Omental fat pad (tissue), 4 donors: ENCODE results near the gene DFFA. TPM values are rescaled to one million over a fixed set of nuclear protein-coding genes. Genes with fewer than 3 reads are reported as not detected.

ENCODE experiments used
- ATAC-seq: fragments of 150-250 bp; one replicate; pipeline ENCODE4 v1.9.1; 2016; ENCODE audit warnings: mild to moderate bottlenecking, moderate library complexity; ENCODE audit not compliant: low FRiP score
- DNase-seq: peaks from one replicate; pipeline ENCODE4 v3.0.0-alpha.2; 2019; ENCODE audit warnings: low spot score
- total RNA-seq, 4 donors: library from RNA; depleted of rRNA; stranded (reverse); fragments of >200 nt; gene quantifications; one replicate each; pipeline ENCODE4 v1.1.0, GENCODE V29; 2016
- TF ChIP-seq, protein P1 (sequence below), 3 donors: fragments of 450-650 bp; IDR thresholded peaks; one replicate each; pipeline ENCODE4 v1.5.1; 2016 to 2017; ENCODE audit warnings: antibody characterized with exemption in 3 of 3, mild to moderate bottlenecking in 3 of 3, moderate library complexity in 2 of 3

Gene DFFA
- total RNA-seq, 4 donors from 2014 or later: 17.8 to 27.2 (median 21.6) TPM

DNA sequence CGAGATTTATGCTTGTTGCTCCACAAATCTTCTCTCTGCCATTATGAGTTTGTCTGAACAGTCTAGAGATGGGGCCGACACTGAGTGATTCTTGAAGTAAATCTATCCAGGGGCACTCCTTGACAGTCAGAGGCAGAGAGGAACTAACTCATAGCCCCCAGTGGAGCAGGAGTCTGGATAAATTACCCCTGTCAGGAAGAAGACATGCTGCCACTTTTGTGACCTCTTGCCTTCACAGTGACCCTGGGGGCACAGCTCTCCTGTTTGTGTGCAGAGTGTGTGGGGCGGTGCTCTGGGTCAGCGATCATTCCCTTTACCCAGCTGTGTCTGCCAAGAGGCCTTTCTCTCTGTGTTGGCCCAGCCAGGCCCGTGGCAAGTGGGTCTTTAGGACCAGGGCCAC is 31.9 kb upstream of the DFFA start:
- ATAC-seq (no peak), DNase-seq (no peak)
- TF ChIP-seq, protein P1, sequence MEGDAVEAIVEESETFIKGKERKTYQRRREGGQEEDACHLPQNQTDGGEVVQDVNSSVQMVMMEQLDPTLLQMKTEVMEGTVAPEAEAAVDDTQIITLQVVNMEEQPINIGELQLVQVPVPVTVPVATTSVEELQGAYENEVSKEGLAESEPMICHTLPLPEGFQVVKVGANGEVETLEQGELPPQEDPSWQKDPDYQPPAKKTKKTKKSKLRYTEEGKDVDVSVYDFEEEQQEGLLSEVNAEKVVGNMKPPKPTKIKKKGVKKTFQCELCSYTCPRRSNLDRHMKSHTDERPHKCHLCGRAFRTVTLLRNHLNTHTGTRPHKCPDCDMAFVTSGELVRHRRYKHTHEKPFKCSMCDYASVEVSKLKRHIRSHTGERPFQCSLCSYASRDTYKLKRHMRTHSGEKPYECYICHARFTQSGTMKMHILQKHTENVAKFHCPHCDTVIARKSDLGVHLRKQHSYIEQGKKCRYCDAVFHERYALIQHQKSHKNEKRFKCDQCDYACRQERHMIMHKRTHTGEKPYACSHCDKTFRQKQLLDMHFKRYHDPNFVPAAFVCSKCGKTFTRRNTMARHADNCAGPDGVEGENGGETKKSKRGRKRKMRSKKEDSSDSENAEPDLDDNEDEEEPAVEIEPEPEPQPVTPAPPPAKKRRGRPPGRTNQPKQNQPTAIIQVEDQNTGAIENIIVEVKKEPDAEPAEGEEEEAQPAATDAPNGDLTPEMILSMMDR (IDR thresholded peaks at IDR 0.05): no peak

DNA sequence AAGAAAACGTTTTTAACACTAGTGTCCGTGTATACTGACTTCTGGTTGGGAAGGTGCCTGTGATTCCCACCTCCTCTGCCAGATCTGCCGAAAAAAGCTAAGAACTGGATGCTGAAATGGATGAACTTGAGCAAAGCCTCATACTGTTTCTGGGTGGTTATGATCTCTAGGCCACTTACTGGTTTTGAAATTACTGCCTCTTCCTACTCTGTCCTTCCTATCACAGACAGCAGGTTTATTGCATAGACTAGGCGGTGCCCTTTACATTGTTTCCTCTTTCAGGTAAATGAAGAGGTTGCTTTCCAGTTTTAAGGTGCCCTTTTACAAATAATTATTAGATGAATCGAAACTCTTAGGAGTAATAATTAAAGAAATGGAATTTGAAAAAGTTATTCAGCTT is 29.9 kb upstream of the DFFA start:
- ATAC-seq (no peak), DNase-seq (no peak)

DNA sequence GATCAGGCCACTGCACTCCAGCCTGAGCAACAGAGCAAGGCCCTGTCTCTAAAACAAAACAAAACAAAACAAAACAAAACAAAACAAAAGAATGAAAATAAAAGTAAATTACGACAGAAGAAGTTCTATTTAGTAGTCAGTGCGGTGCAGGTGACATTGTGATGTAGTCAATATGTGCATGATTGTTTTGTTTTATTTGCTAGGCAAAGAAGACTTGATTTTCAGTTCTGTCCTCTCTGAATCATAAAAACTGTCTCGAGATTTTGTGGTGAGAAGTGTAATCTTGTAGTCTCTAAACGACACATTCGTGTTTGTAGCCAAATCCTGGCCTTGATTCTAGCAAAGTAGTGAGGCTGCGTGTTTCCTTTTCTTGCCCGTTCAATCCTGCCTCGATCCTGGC is 25.9 kb upstream of the DFFA start:
- ATAC-seq (no peak), DNase-seq (no peak)
- TF ChIP-seq, protein P1 (IDR thresholded peaks at IDR 0.05): no peak

More for the DNA sequence above, 29.9 kb upstream of the DFFA start:
- TF ChIP-seq, protein P1 (IDR thresholded peaks at IDR 0.05): no peak

DNA sequence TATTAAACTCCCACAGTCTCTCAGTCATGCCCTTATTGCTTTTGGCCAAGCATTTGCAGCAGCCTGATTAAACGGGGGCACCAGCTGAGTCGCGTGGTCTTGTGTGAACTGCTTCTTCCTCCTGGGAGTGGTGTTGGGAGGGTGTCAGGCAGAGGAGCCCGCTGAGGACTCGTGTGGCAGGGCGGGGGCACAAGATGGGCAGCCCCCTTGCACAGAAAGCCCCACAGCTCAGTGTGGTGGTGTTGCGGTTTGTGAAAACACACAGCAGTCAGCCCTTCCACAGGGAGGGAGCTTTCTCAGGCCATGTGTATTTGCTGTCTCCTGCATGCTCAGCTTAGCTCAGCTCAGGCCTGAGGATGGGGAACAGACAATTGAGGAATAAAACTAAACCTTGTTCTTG is 24.8 kb upstream of the DFFA start:
- TF ChIP-seq, protein P1 (IDR thresholded peaks at IDR 0.05): no peak
- DNase-seq (no peak), ATAC-seq (no peak)

DNA sequence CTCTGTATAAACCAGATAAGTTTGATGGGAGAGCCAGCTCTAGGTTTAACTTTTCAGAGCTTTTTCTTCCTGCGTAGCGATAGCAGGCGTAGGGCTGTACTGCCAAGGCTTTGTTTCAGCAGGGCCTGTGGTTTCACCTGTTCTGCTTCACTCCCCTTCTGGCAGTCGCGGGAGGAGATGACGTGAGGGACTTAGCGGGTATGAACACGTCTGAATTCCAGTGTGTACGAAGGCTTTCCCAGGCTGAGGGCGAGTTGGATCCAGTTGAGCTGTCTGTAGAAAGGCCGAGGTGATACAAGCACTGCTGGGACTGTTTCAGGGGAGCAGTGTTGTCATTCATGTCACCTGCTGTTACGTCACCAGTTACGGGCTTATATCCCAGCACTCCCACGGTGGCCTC is 23.6 kb upstream of the DFFA start:
- DNase-seq (no peak), ATAC-seq (no peak)
- TF ChIP-seq, protein P1 (IDR thresholded peaks at IDR 0.05): no peak

DNA sequence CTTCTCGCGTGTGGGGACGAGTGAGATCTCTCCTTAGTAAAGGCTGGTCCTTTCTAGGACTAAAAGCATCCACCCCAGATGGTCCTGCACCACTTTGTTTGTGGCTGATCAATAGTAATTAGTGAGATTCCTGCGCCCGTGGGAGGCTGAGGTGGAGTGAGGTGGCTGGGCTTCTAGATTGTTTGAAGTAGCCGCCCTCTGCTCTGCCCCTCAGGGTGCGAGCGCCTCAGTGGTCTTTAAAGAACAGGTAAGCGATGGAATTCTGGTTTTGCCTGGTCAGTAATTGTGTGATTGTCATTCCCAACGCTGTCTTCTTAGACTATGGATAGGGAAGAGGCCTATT is 23.1 kb upstream of the DFFA start:
- TF ChIP-seq, protein P1 (IDR thresholded peaks at IDR 0.05): no peak
- DNase-seq (no peak), ATAC-seq (no peak)

DNA sequence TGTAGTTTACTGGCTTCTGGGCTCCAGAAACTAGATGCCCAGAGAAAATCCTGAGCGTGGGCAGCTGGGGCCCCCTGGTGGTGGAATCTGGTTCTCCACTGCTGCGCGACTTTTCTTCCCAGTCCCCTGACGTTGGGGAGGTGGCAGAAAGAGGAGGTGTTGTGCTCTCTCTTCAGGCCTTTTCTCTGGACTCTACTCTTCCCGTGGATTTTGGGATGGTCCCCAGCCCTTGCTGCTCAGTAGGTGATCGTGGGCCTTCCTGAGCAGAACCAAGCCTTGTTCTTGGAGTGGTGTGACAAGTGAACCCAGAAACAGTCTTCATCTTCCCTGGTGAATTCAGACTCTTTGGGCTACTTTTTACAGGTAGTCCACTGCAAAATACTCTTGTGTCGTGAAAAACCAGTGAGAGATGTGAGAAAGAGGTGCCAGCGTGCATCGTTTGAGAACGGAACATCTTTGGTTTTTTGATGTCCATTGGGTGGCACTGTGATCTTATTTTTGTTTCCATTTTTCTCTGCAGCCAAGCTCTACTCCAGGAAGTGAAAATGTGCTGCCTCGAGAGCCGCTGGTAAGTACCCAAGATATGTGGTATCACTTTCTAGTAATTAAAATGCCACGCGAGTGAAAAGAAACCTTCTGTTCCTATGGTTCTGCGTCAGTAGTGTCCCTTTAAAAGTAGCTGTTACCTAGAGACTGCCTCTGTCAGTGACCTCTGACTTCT is 22.6 kb upstream of the DFFA start:
- ATAC-seq: peak; percentile 41
- peak; percentile 57 for DNase-seq
- TF ChIP-seq, protein P1 (IDR thresholded peaks at IDR 0.05): peak in 2 of 3 donors; percentile 64 to 77
